Astrocyte of the cerebellum (primary cell): ENCODE data around the gene KDELR3.

Experiments used
- DNase-seq: peaks from one replicate; pipeline ENCODE4 v3.0.0-alpha.2; 2011; ENCODE audit warnings: low read depth
- H3K4me3 ChIP-seq: 2 replicates; pipeline ENCODE4 v1.5.1; 2011; ENCODE audit warnings: mild to moderate bottlenecking, low read depth, low read length, moderate library complexity
- CTCF ChIP-seq: IDR thresholded peaks from 2 replicates; pipeline ENCODE4 v1.5.1; 2012; ENCODE audit warnings: low read length, low read depth, moderate library complexity, mild to moderate bottlenecking; ENCODE audit errors: missing control alignments
- in situ Hi-C: cut with HindIII; loops from 2 replicates; pipeline ENCODE4 v1.10.0; 2017; ENCODE audit warnings: low sequenced_read_pairs

KDELR3 gene

DNA sequence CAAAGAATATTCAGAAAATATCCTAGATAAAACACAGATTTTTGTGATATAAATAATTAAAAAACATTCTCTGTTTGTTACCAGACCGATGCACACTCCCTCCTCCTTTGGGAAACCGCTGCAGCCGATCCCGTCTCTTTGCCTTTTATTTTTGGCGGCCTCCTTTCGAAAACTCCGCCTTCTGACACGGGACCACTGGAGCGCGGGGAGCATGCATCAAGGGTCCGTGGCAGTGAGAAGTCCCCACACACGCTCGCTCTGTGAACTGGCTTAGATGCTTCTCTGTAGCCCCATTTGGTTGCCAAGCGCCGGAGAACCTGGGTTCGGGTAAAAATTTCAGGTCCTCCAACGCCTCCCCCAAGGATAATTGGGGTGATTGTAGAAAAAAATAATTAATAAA lies 21.2 kb downstream of the KDELR3 start:
- no peak for DNase-seq
- no peak overlapping the region for H3K4me3 ChIP-seq
- in situ Hi-C loops, result no loop called here
- no peak for TF ChIP-seq CTCF

GRCh38 chr22:38489561-38490145 lies 21.8 kb downstream of the KDELR3 start:
- no peak for DNase-seq
- TF ChIP-seq CTCF, result no peak
- no peak overlapping the region for H3K4me3 ChIP-seq
- in situ Hi-C loops, result no loop called here

DNA sequence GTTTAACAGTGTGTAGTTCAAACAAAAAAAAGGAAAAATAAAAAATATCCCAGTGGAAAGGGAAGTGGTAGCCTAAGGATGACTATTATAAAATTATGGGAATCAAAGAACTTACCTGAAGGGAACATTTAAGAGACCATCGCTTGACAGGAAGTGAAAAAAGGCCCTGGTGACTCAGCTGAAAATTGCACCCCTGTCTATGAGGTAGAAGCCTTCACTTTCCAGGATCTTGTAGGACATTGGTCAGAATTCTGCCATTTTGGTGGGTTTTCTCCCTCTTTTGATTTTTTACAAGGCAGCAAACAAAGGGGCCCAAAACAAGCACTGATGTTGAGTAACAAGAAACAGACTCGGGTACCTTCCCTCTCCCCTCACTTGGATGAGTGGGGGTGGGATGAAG lies 22.6 kb downstream of the KDELR3 start:
- no peak for DNase-seq
- TF ChIP-seq CTCF, result no peak
- in situ Hi-C loops, result no loop called here
- no peak overlapping the region for H3K4me3 ChIP-seq

- no peak for DNase-seq
- no peak overlapping the region for H3K4me3 ChIP-seq
- in situ Hi-C loops, result no loop called here
- TF ChIP-seq CTCF, result no peak
Observed at GRCh38 chr22:38490915-38491314, 23.0 kb downstream of the KDELR3 start.

DNA sequence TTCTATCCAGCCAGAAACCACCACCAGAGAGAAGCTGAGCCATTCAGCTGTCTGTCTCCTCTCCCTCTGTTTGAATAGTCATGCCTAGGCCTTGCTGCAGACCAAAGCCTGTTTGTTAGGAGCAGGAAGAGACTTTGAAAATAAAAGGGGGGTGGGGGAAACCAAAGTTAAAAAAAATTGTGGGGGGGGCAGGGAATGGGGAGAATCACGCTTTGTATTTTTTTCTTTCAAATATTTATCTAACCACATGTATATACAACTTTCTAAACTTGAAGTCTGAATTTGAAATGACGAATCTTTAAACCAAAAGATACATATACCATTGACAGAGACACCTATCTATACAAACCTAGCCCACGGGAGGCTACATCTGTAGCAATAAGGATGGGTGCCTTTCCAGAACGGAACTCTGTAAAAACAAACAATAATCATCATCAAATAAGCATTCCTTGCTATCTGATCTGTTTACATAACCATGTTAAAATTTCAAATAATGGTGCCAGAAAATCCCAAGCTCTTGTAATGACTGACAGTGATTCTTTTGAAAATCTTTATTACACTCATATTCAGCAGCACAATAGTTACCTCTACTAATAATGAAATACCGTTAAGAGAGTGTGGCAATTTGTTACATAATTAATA lies 23.9 kb downstream of the KDELR3 start:
- no peak overlapping the region for H3K4me3 ChIP-seq

DNA sequence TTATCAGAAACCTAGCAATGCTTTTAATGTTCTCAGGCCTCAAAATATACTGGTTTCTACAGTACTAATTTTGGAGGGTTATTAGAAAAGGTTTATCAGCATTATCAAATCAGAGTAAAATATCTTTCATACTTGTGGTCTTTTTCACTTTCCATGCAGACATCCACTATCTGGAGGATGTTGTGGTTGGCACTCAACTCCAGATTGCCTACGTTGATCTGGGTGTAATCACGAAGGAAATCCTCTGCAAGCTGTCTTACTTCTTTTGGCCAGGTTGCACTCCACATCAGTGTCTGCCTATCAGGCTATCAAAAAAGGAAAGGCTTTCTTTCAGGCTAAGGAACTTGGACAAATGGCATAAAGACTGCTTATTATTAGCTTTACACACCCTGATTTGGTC lies 26.6 kb downstream of the KDELR3 start:
- no peak overlapping the region for H3K4me3 ChIP-seq
- in situ Hi-C loops, result no loop called here
- DNase-seq, result no peak
- no peak for TF ChIP-seq CTCF

More for the DNA sequence above, 23.9 kb downstream of the KDELR3 start:
- TF ChIP-seq CTCF, result no peak
- in situ Hi-C loops, result no loop called here
- DNase-seq, result no peak
